HUDEP-2 (cell line): ENCODE results near the gene SLC66A2.

ENCODE experiments used
- DNase-seq, 76 experiments: peaks; one replicate each; lab custom pipeline; 2025; ENCODE audit not compliant: unreplicated experiment in 76 of 76; lab: John Stamatoyannopoulos, UW

Gene SLC66A2

DNA sequence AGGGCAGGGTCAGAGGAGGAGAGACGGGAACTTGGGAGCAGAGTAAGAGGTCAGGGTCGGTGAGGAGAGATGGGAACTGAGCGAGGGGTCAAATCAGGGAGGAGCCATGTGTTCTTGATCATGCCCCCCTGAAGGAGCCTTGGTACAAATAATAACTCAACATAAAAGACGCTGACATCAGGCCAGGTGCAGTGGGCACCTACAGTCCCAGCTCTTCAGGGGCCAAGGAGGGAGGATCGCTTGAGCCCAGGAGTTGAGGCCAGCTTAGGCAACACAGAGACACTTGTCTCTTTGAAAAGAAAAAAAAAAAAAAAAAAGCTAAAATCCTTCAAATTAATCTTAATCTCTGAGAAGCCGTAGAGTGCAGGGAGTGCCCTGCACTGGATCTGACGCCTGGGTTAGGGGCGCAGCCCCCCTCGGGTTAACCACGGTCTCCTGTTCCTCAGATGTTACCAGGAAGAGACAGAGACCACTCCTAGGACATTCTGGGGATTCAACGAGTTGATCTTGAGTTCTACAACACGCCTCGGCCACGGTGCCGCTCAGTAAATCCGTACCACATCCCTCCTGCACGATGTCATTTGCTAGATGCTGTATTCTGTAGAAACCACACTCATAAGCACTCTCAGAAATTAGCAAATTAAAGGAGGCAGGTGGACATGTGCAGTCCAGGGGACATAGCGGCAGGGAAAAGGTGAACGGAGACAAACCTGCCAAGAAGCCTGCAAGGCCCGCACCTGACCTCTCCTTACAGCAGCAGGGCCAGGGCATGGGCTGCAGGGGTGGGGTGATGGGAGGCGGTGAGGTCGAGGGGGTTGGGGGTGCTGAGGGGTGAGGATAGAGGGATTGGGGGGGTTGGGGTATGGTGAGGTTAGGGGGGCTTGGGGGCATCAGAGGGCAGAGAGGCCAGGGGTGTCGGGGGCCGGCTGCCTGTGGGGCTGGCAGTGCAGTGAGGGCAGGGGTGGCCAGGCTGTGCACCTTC, 29.2 kb downstream of the SLC66A2 start:
- DNase-seq: no peak

DNA sequence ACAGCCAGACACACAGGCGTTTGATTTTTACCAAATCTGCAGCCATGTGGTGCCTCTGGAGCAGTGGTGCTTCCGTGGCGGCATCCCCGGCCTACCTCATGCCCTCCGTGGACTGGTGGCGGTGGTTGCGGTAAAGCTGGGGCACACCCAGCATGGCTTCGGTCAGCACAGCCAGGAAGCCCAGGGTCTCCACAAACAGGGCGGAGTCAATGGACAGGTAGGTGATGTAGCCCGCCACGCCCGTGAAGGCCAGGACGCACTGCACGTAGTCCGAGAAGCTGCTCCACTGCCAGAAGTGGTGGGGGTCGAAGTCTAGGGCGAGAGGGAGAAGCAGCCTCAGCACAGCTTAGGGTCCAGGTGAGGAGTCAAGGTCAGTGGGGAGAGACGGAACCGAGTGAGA, 32.4 kb downstream of the SLC66A2 start:
- DNase-seq: no peak

DNA sequence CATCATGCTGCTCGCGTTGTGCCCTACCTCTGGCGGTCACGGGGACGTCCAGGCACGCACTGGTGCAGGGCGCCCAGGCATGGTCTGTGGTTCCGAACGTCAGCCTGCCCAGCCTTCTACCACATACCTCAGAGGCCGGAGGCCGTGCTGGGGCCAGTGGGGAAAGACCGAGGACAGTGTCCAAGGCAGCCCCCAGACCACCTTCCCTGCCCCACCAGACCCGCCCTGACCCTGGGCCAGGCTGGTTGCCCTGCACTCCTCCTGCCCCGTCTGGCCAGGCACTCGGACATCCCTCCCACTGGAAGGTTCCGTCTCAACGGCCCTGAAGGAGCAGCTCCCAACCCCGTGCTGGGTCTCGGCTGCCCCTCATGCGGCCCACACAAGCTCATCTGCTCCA, 32.8 kb downstream of the SLC66A2 start:
- DNase-seq: no peak

DNA sequence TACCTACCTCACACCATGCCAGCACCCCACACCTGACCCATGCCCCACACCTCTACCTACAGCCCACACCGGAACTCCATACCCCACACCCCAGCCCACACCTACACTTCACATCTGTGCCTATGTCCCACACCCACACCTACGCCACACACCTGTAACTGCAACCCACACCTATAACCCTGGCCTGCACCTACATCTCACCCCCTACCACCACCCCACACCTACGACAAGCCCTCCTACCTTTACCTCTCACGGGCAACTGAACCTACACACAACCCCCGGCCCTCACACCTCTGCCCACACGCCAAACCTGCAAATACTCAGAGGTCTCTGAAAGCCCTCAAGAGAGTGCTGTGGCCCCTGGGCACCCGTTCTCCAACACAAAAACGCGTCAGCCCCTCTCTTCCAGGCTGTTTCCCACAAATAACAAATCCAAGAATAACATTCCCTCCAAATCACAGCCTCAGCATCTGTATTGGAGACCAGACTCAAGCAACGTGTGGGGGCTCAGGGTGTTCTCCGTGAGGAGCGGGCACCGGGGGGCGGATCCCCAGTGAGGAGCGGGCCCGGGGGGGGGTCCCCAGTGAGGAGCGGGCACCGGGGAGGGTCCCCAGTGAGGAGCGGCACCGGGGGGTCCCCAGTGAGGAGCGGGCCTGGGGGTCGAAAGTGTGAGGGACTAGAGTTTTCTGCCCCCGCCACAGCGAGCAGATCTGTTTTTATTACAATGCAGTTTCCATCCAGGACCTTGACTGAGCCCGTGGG, 33.4 kb downstream of the SLC66A2 start:
- no peak for DNase-seq

DNA sequence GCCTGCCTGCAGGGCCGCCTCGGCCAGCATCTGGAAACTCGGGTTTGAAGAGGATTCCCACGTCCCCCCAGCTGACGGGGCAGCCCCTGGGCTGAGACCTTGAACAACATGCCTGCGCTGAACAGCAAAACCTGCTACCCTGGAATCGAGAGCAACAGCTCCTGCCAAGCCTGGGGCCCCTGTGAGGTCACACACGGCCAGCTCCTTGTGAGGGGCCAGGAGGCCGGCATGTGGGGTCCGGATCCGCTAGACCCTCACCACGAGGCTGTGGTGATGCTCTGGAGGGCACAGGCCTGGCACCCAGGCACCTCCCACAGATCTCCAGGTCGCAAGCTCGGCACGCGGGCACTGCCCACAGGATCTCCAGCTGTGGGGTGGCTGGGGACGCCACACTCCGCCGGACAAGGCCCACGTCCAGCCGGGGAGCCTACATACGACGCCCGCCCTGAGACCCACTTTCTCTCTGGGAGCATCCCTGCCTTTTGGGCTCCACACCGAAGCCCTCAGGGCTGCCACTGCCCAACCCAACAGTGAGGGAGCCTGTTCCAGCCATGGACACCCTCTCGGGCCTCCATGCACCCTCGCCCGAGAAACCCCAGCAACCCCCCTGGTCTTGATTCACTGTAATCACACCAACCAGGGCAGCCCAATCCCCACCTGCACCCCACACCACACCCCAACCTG, 34.1 kb downstream of the SLC66A2 start:
- DNase-seq: no peak

DNA sequence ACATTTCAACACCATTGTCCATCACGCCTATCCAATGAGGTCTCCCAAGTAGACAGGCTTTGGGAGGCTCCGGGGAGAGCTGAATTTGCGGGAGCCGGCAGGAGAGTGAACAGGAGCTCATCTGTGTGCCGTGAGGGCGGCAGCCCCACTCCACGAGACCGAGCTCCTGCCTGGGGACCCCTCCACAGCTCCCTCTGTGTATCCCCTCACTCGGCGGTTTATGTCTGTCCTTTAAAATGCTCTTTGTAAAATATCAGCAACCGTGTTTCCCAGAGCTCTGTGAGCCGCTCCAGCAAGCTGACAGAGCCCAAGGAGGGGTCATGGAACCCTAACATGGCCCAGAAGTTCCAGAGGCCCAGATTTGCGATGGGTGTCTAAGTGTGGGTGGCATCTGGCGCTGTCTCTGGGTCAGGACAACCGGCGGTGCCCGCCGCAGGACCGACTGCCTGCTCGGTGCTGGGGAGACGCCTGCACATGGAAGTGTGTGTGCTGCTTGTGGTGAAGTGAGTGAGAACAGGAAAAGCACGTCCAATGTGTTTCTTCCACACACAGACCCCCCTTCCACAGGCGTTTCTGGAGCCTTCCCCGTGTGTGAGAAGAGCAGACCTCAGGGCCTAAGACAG, 34.8 kb downstream of the SLC66A2 start:
- no peak for DNase-seq

DNA sequence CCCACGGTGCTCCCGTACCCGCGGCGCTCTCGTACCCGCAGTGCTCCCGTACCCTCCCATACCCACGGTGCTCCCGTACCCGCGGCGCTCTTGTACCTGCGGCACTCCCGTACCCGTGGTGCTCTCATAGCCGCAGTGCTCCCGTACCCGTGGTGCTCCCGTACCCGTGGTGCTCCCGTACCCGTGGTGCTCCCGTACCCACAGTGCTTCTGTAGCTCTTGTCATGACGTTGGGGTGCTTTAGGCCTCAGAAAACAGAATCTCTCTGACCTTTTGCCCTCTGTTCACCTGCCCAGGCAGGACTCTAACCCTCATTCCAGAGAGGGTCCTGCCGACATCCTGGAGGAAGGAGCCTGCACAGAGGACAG, 35.3 kb downstream of the SLC66A2 start:
- DNase-seq: no peak

DNA sequence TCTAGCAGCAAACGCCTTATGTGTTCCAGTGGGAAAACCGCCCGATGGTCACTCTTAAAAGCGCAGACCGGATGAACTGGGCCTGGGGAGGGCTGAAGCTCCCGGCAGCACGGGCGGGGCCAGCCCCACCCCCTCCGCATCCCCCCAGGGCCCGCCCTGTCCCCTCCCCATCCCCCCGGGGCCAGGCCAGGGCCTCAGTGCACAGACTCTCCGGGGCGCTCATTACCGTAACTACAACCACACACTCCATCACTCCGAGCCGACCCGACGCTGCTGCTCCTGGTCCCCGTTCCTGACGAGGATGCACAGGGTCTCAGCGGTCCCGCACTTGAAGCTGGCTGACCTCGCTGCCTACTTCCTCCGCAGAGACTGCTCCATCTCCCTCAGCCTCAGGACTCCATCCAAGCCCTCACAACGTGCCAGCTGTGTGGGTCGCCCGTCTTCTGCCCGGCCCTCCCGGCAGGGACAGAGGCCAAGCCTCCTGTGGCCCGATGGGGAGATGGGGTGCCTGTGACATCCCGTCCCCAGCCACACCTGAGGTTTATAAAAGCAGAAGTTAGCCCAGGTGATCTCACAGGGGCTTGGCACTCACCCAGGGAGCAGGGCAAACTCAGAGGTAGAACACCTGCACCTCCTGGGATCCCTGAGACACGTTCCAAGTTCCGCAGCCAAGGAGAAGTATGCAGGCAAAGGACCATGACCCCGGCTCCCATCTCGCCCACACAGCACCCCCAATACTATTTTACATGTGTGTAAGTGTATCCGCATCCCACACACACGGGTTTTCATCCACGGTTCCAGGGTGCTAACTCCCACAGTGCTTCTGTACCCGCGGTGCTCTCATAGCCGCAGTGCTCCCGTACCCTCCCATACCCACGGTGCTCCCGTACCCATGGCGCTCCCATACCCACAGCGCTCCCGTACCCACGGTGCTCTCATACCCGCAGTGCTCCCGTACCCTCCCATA, 36.0 kb downstream of the SLC66A2 start:
- DNase-seq: no peak

DNA sequence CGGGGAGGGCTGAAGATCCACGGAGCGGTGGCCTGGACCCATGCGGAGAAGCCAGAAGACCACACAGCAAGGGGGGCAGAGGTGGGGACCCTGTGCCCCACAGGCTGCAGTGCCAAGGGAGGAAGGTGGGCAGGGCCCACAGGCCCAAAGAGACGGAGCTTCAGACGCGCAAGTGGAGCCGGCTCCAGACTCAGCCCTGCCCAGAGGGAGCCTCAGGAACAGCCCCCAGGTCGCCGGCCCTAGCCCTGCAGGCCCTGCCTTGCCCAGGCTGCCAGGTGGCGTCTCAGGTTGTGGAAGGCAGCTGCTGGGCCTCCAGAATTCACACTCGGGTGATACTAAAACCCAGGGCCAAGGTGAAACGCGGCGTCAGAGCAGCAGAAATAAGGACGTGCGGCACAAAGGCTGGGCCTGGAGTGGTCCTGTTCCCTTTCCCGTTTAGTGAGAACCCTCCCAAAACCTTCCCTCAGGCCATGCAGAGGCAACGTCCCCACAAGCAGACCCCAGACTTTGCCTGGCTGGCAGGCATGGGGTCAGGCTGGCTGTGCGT, 36.8 kb downstream of the SLC66A2 start:
- no peak for DNase-seq

DNA sequence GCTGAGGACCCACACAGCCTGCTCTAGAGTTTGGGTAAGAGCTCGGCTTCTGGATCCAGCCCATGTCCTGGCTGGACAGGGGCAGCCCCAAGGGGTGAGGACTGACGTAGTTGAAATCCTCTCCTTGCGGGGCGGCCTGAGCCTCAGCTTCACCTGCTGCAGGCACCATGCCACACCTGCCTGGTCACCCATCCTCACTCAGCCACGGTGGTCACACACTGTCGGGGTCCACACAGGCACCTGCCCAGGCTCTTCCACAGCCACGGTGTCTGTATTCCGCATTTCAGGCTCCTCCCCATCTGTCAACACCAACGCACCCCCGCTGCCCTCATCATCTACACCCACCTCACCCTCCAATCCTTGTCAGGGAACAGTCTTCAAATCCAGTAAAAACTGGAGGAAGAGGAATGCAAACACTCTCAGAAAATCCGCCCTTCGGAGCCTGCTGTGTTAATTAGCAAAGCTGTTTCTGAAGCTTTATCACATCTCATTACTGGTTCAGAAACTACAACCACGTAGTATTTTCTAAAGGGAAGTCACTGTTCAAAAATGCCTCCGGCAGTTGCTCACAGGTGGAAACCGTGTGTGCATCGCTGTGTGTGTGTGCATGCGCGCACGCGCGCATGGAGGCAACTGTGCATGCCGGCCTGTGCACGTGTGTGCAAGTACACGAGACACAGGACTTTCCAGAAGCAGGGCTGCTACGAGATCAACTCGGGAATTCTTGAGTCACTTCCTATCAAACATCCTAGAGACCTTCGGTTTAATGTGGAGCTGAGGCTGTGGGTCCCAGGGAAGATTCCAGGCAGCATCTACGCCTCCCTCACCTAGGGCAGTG, 38.2 kb downstream of the SLC66A2 start:
- DNase-seq: no peak

DNA sequence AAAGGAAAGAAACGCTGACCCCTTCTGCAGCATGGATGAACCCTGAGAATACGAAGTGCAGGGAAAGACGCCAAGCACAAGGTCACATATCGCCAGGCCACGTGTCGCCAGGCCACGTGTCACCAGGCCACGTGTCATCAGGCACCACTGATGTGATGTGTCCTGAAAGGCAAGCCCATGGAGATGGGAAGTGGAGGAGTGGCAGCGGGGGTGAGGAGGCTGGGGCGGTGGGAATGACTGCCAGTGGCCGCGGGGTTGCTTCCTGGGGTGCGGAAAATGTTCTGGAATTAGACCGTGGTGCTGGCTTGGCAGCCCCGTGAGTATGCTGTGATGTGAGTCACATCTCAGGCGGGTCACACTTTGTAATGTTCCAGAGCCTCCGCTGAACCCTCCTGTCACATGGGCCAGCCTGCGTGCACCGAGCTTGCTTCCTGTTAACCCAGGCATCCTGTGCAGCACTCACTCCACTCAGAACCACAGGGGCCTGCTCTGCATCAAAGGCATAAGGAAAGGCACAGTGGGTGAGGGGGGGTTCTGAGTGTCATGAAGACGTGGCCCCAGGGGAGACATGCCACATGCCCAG, 39.0 kb downstream of the SLC66A2 start:
- no peak for DNase-seq

DNA sequence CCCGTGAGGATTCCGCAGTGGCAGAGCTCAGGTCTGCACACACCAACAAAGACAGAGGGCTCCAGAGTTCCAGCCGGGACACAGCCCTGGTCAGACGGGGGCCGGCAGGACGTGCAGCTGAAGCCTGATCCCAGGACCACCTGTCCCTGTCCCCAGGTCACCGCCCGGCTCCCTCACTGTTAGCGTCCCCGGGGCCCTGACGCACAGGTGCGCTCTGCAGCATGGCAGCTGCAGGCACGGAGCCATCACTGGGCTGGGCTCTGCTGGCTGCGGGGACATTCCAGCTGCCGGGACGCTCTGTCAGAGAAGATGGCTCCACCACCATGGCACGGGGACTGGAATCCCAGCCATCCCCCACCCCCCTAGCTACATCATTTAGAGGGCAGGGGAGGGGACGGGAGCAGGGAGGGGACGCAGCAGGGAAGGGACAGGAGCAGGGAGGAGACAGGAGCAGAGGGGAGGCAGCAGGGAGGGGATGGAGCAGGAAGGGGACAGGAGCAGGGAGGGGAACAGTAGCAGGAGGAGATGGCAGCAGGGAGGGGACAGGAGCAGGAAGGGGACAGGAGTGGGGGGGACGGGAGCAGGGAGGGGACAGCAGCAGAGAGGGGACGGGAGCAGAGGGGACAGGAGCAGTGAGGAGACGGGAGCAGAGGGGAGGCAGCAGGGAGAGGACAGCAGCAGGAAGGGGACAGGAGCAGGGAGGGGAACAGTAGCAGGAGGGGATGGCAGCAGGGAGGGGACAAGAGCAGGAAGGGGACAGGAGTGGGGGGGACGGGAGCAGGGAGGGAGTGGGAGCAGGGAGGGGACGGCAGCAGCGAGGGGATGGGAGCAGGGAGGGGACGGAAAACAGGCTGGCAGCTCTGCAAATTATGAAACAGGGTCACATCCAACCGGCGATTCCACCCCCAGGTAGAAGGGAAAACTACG, 39.8 kb downstream of the SLC66A2 start:
- DNase-seq: no peak

DNA sequence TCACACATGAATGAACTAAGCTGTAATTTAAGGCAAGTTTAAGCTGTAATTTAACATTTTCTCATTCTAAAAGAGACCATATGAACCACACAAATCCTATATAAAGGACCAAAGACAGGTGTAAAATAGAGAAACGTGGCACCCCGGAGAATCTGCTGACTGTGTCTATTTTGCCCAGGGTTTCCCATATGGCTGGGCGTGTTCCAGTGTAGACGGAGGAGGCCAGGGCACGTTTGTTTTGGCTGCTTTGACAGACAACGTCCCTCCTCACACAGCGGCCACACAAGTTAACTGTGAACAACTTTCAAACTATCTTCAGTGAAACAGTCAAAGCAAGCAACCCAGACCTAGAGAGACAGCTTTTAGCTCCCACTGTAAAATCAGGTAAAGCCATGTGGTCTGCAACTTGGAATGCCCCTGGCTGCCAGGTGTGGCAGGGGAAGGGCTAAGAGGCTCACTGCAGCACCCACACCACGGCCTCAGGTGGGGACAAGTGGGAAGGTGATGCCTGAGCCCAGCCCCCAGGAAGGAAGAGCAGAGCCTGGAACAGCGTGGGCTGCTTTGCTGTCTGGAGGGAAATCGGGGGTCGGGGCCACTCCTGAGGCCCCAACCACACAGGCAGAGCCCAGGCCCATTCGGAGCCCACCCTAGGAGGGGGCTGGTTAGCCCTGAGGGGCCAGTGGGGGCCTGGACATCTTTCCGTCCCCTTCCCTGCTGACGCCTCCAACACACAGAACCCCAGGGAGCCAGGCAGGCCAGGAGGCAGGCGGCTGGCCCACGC, 40.7 kb downstream of the SLC66A2 start:
- DNase-seq: no peak

DNA sequence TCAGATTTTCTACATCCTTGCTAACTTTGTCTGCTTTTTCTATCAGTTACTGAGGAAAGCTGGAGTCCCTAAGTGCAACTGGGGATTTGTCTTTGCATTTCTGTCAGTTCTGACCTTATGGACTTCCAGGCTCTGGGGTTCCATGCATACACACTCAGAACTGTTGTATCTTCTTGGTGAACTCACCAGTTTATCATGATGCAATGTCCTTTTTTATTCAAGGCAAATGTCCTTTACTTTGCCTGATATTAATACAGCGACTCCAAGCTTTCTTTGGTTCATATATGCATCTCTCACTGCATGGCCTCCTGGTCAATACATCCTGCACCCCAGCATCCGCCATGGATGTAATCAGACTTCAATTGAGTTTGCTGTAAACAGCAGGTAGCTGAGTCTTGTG, 44.7 kb downstream of the SLC66A2 start:
- no peak for DNase-seq

DNA sequence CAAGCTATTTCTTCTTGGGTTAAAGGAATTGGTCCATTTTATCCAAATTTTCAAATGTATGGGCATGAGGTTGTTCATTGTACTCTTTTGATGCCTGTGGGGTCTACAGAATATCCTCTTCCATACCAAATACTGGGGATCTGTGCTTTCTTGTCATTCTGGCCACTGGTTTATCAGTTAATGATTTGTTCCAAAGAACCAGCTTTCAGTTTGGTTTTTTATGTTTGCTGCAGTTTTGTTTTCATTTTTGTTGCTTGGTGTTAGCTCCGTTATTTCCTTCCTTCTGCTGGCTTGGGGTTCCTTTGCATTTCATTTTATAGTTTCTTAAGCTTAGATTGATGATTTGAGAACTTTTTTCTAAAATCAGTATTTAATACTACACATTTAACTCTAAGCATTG, 45.5 kb downstream of the SLC66A2 start:
- no peak for DNase-seq

DNA sequence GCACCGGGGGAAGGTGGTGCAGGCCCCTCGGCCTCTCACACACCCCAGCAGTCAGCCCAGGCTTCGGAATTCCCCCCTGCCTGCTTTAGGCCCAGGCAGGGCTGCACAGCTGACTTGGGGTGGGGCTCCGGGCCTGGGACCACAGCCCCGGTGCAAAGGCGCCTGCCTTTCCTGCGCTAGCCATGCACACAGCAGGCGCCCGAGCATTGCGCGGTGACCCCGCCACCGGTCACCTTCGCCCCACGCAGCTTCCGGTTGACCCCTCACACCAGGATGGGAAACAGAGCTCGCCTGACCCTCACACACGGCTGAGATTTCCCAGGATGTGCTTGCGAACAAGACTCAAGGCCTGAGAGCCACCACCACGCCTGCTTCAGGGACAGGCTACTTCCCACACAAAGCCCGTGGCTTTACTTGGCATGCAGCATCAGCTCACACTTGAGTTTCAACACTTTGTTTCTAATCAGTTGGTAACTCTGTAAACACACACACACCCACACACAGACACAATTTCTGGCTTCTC, 46.0 kb downstream of the SLC66A2 start:
- DNase-seq: peak in 8 of 76 experiments; percentile 8 to 25 (median 18)
